CD1c-positive myeloid dendritic cell (primary cell): Measurements from ENCODE around the gene C2CD4C.
"Not testable (repeated sequence)": the region's sequence is repeated elsewhere in the genome, so short reads cannot be mapped to it uniquely, and the experiment has no call there.

Source experiments
- DNase-seq: peaks from one replicate; pipeline ENCODE4 v3.0.0-alpha.2; 2016; ENCODE audit errors: extremely low spot score

C2CD4C gene

DNA sequence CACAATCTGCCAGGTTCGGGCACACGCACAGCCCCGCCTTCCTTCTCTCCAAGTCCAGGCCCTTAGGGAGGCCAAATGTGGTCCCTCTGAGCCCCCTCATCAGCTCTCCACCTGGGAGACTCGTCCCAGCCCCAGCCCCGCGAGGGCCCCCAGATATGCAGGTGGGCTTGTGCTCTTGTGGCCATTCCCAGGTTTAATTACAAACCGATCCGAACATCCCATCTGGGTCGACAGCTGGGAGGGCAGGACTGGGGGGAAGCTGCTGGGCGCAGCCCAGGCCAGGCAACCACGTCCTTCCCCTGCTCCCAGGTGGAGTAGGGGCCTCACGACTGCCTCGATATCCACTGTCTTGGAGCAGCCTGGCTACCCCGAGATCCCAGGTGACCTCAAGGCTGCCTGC lies 7.5 kb upstream of the C2CD4C start:
- DNase-seq: no peak

DNA sequence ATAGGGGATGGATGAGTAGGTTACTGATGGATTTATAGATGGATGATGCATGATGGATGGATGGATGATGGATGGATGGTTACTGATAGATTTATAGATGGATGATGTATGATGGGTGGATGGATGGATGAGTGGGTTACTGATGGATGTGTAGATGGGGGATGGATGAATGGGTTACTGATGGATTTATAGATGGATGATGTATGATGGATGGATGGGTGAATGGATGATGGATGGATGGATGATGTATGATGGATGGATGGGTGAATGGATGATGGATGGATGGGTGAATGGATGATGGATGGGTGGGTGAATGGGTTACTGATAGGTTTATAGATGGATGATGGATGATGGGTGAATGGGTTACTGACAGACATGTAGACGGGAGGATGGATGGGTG lies 6.3 kb upstream of the C2CD4C start:
- no peak for DNase-seq

DNA sequence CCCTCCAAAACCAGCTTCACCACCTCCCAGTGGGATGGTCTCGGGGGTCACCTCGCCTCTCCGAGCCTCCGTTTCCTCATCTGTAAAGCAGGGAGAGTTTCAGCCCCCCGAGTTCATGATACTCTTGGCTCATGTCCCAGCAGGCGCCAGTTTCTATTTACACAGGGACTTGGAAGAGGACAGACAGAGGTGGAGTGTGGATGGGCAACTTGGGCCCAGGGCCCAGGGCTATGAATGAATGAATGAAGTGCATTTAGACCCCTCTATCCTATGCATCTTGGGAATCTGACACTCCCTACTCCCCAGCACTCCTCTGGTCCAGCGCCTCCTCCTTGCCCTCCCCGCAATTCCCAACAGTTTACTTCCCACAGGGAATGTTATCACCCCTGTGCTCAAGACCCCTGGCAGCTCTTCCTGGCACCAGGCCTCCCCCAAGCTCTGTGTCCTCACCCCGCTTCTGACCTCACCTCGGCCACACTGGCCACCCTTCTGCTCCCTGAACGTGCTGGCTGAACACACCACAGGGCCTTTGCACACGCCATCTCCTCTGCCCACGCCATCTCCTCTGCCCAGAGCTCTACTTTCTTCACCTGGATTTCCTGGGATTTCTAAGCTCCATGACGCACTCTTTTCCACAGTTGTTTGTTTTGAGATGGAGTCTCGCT lies 4.9 kb upstream of the C2CD4C start:
- no peak for DNase-seq

DNA sequence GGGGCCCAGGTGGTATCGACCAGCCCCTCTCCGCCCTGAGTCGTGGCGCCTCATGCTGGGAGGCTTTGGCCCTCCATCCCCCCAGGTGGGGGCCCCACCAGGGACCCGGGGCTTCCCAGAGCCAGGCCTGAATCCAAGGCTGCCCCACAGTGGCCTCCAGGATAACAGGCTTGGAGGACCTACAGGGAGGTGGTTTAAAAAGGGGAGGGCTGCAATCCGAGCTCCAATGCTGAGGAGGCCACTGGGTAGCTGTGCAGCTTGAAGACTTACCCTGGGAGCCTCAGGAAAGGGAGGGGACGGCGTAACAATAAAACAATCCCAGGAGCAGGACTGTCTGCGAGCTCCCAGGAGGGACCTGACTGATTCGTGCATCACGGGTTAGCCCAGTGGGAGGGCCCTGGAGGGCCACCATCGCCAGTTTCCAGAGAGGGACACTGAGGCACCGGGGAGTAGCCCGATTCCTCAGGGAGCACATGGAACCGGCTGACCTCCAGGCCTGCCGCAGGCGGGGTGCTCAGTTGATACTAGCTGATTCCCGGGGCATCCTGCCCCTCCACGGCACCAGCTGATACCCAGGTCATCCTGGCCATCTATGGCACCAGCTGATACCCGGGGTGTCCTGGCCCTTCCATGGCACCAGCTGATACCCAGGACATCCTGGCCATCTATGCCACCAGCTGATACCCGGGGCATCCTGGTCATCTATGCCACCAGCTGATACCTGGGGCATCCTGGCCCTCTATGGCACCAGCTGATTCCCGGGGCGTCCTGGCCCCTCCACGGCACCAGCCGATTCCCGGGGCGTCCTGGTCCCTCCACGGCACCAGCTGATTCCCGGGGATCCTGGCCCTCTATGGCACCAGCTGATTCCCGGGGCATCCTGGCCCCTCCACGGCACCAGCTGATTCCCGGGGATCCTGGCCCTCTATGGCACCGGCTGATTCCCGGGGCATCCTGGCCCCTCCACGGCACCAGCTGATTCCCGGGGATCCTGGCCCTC lies 3.7 kb upstream of the C2CD4C start:
- DNase-seq: no peak

DNA sequence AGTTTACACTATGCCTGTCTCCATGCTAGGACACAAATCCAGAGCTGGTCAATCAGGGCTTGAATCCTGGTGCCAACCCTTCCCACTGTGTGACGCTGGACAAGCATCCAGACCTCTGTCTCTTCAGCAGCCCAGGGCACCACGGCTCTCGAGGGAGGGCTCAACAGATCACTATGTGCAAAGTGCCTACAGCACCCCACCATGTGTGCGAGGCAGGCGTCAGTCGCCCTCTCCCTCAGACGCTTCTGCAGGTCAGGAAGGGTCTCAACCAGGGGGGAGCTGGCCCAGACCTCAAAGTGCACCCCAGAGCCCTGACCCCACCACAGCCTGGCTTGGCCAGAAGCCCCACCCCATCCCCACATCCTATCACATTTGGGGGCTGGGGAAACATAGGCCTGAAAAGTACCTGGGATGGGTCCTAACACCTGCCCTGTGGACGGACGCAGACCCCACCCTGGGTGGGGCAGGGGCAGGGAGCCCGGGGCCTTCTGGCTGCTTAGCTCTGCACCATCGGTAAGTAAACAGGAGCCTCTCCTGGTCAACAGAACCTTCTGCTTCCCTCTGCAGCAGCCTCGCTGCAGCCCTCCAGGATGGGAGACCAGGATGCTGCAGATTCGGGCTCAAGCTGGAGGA lies 2.9 kb upstream of the C2CD4C start:
- no peak for DNase-seq

DNA sequence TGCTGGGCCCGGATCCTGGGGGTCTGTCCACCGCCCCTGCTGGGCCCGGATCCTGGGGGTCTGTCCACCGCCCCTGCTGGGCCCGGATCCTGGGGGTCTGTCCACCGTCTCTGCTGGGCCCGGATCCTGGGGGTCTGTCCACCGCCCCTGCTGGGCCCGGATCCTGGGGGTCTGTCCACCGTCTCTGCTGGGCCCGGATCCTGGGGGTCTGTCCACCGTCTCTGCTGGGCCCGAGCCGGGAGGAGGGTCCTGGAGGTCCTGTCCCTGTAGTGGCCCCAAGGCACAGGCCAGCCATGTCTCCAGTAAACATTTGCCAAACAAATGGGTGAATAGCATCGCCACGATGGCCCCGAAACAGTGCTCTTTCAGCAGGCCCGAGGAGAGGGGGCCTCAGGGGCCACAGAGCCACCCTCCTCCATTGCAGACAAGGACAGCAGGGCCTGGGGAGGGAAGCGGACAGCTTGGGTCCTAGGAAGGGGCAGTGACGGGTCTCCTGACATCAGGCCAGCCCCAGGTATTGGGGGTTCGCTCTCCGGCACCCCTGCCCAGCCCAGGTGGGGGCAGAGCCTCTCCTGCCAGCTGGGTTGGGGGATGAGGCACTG lies 2.3 kb upstream of the C2CD4C start:
- DNase-seq: not testable (repeated sequence)

DNA sequence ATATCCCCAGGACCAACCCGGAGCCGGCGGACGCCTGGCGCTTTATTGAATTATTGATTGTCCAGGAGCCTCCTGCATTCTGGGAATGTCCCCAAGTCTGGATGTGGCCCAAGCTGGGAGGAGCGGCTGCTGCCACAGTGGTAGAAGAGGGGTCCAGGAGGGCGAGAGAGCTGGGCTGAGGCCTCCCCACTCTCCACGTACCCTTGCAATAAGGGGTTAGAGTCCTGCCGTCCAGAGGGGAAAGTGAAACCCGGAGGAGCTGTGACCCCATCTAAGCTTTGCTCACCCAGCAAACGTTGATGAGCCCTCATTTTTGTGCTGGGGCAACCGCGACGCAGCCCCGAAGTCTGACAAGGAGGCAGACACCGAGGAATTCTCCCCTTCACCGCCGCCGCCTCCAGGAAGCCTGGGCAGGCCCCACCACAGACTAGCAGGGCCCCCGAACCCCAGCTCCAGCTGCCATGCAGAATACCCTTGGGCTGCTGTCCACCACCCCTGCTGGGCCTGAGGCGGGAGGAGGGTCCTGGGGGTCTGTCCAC lies 1.4 kb upstream of the C2CD4C start:
- no peak for DNase-seq

DNA sequence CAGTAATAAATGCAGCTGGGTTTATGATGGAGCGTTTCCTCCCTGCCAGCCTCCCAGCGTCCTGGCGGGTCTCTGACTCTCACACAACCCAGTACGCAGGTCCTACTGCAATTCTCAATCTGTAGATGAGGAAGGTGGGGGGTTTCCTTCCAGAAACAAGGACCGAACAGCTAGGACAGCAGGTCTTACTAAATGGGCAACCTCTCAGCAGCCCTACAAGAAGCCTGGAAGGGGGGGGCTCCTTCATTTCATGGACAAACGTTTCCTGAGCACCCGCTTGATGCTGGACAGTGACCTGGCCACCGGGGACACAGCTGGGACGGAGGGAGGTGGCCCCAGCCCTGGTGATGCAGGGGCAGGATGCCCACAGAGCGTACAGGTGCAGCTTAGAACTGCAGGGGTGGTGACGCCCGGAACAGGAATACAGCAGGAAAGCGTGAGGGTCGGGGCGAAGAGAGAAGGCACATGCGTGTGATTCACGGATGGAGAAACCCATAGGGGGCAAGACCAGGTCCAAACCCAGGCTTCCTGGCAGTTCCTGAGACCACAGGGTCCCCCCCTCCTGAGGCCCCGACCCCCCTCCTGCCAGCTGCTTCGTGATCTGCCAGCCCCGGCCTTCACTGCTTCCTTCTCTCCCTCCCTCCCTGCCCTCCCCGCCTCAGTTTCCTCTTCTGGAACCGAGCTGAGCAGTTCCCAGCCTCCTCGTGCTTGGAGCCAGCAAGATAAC lies 732 bp upstream of the C2CD4C start:
- DNase-seq: no peak

DNA sequence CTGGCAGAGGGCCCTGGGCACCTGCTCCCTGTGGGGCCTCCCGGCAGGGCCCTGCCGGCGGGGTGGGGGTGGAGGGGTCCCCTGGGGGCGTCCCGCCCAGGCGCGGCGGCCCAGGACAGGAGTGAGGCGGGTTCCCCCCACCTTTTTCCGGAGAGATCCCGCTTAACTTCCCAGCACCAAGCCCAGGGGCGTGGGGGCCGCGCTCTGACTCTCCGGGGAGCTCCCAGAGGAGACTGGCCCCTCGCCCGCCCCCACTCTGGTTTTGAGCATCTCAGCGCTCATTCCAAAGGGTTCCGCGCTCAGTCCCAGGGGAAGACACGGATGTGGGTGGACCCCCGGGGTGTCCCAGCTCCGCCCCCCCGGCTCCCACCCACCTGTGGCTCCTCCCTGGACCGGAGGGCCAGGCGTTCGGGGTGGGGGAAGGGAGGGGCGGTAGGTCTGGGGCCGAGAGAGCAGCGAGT lies 476 bp downstream of the C2CD4C start:
- DNase-seq: no peak

DNA sequence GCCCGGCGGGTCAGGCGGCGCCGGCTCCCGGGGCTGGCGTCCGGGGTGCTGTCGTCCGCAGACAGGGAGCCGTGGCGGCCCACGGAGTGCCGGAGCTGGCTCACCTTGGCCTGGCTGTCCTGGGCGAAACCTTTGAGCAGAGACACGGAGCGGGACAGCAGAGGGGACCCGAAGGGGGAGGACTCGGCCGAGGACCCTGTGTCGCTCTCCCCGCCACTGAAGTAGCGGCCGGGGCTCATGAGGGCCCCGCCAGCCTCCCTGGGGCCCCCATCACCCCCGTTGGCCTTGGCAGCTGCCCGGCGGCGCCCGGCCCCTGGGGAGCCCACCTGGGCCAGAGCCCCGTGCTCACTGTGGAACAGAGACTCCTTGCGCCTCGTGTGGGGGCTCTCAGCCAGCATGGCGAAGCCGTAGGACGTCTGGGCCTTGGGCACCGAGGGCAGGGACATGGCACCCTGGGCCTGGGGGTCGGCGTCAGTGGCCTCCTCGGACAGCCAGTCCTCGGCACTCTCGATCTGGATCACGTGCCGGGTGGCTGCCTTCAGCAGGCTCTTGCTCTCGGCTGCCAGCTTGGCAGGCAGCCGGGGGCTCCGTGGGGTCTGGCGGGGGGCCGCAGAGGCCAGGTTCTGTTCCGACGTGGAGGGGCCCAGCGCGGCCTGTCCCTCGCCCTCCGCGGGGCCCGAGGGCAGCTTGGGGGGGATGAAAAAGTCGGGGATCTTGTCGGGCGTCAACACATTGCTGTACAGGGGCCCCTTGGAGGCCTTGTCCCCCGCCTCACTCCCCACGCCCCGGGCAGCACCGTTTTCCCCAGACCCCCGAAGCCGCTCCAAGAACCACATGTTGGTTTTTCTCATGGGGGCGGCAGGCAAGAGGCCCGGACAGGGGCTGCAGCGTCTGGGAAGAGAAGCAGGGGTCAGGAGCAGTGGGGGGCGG lies 1.2 kb downstream of the C2CD4C start:
- no peak for DNase-seq

DNA sequence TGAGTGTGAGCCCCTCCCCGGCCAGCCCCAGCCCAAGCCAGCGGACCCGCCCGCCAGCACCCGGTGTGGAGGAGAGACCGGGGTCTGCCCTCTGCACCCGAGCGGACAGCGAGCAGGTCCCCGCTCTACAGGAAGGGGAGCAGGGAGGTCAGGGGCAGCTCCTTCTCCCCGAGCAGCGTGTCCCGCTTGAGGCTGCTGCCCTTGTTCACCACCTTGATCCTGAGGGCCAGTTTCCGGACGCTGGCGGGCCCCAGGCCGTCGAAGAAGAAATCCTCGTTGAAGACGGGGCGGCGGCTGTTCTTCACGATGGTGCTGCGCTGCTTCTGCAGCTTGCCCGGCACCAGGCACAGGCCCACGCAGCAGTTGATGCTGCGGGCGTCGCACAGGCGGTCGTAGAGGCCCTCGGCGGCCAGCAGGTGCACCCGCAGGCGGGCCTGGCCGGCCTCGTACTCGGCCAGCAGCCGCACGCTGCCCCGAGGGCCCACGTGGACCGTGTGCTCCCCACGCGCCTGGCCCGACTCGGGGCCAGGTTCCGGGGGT lies 1.9 kb downstream of the C2CD4C start:
- no peak for DNase-seq

DNA sequence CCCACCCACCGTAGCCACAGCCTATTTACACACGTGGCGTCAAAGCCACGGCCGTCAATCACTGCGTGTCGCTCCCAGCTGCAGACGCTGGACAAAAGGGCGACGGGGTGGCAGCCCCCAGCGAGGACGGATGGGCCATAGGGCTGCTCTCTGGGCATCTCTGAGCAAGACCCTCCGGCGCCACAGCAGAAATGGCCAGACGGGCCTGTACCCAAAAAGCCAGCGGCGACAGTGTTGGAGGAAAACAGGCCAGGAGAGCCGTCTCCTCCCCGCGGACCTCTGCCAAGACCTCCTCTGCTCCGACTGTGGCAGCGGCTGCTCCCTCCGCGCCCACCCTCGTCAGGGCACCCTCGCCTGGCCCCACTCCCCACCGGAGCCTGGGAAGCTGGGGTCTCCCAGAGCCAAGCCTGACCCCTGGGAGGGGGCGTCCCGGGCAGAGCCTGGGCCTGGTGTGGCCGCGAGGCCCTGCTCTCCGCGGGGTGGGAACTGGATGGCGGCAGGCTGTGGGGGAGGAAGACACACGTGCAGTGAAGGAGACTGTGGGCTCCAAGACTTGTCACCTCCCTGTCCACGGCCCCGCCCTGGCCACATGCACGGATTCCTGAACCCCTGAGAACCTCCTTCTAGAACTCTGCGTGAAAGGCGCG lies 2.7 kb downstream of the C2CD4C start:
- no peak for DNase-seq

DNA sequence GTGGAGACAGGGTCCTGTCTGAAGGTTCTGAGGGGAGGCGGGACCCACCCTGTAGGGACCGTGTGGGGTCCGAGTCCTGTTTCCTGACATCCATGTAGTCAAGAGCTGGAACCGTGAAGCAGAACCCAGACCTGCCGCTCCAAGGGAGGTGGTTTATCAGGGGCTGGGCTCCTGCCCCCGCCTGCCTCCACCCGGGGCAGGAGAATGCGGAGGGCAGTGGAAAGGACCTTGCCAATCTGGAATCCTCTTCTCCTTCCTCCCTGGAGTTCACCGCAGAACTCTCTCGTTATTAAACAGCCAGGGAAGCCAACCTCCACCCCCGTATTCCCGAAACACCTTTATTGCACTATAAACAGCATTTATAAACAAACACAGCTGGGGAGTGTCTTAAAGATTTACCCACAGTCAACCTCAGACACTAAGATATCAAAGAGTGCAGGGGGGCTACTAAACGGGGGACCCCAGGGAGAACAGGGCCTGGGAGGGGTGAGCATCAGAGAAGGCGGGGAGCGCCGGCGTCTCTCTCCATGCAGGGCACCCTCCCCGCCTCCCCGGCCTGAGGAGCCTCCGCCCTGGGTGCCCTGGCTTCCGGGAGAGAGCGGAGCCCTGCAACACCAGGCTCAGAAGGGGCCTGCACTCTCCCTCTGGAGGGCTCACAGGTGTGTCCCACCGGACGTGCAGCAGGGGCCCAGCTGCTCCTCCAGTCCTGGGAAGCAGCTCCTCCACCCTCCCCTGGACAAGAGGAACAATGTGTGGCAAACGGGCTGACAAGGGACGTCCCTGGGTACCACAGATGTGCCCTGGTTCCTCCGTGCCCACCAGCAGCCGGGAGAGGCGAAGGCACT lies 3.6 kb downstream of the C2CD4C start:
- no peak for DNase-seq

DNA sequence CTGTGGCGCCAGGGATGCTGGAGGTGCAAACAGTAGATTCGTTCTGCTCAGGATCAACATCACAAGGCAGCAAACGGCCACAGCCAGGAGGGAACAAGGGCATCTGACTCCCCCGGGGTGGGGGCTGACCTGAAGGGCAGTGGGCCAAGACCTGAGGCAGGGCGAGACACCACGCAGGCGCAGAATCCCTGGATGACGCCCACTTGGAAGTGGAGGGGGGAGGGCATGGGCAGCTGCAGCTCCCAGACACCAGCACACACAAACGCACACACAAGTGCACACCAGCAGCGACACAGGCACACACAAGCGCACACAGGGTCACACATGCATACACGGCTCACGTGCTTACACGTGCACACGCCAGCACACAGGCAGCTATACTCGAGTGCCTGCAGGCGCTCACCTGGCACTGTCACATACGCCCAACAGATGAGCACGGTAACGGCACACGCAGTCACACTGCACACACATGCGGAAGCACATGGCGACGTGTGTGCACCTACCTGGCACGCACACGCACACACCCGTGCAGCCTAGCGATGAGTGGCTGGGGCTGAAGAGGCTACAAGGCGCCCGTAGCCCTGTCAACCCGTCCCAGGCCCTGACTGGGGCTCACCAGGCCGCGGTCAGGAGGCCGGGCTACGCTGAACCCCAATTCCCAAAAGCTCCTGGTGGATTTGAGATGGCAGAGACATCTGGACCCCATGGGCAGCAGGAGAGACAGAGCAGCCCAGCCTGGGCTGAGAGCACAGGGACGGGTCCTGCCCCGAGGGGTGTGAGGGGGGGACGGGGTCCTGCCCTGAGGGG lies 5.5 kb downstream of the C2CD4C start:
- DNase-seq: no peak

DNA sequence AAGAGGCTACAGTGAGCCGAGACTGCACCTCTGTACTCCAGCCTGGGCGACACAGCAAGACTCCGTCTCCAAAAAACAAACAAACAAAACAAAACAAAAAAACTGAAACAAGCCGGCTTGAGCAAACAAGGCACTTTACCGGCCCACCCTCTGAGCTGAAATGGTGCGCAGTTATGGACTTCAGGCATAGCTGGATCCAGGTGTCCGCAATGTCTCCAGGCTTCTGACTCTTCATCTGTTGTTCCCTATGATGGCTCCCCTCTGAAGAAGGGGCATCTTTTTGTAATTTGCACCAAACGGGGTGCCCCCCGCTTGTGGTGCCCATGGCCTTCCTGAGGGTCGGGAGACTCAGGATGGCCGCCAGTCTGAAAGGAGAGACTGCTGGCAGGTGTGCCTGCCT lies 6.2 kb downstream of the C2CD4C start:
- no peak for DNase-seq

DNA sequence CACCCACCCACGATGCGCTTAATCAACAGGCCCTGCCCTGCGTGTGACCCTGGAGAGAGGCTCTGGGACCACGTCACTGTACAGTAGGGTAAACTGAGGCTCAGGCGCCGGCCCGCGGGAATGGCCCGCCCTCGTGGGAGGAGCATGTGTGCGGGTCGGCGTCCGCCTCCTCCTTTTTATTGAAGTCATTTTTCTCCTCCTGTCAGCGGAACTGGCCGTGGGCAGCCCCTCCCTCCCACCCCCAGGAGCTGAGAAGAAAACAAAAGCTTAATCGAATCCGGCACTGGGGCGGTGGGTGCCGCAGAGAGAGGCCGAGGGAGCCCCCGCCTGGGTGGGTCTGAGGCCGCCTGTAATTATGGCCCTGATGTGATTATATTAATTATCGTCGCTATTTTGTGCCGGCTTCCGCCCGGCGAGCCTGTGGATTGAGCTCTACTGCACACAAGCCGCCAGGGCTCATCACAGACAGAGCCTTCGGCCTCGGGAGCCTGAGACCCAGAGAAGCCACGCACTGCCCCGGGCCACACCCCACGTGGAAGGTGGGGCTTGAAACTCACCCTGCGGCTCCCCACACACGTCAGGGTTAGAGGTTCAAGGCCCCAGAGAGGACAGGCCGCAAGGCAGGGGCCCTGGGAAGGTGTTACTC lies 7.0 kb downstream of the C2CD4C start:
- DNase-seq: no peak
